HT-29 (cell line): Measurements from ENCODE around the gene AXIN1. TPM values are rescaled to one million over a fixed set of nuclear protein-coding genes. Genes with fewer than 3 reads are reported as not detected.
A peak's percentile ranks its signal among the peaks of the same experiment; 100 is the strongest.
"Not testable (repeated sequence)": the region's sequence is repeated elsewhere in the genome, so short reads cannot be mapped to it uniquely, and the experiment has no call there.

ENCODE experiments used
- DNase-seq: peaks from one replicate; pipeline ENCODE4 v3.0.0-alpha.2; 2015; ENCODE audit warnings: low spot score
- total RNA-seq: library from RNA; depleted of rRNA; stranded (reverse); fragments of >200 nt; shearing (Covaris generic); gene quantifications from 2 replicates; pipeline ENCODE4 v1.2.3, GENCODE V29; 2014

AXIN1 gene
- total RNA-seq, 1 experiment from 2014 or later, result 88.4 TPM

DNA sequence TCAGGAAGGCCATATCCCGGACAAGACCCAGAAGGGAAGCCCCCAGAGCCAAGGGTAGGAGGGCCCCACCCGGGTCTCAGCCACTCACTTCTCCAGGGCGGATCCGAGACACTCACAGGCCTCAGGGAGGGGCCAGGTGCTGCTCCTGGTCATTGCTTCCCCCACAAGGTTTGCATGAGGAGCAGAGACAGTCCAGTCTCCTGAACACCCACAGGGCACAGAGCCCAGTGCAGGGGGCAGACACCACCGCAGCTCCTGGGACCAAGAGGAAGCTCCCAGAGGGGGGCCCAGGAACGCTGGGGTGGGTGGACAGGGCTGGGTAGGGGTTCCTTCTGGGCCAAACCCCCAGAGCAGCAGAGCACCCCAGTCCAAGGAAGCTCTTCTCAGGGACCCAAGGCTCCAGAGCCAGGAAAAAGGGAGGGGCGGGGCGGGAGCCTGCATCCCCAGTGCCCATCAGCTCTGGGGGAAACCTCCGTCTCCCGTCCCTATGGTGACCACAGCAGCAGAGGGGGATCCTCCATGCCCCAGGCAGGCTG, 18.5 kb upstream of the AXIN1 start:
- no peak for DNase-seq

DNA sequence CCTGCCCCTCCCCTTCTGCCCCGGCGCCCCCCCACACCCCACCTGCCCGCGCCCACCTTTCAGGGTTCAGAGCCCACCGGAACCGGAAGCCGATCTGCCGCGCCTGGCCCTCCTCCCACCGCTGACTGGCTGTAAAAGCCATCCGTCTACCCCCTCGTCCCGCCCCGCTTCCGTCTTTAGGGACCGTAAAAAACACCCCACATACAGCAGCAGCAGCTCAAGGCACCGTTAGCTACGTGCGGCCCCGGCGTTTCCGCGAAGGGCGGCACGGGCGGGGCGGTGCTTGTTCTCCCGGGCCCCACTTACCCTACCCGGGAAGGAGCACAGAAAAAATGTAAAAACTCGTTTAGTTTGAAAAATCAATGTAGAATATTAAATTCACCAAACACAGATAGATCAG, 17.9 kb upstream of the AXIN1 start, which contains the start of gene MRPL28:
Gene MRPL28 (minus strand): TSS at position 96 of the 400 bp plus-strand sequence. CDS start 320 bp downstream, outside the sequence.
- DNase-seq, result peak; percentile 94

DNA sequence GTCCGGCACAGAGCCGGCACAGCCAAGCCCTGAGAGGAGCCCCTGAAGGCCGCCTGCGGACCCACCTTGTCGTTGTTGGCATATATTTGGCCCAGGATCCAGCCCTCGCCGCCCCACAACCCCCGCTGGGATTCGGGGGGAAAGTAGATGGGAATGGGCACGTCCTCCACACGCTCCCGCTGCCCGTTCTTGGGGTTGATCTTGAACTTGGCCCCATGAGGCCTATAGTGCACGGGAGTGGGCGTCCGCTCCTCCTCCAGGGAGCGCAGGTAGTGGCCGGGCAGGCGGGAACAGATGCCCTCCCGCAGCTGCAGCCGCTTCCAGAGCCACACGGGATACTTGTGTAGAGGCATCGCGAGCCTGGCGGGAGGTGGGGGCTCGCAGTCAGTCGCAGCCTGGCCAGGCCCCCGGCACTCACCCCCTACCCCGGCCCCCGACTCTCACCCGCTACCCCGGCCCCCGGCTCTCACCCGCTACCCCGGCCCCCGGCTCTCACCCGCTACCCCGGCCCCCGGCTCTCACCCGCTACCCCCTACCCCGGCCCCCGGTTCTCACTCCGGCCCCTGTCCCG, 17.4 kb upstream of the AXIN1 start:
- DNase-seq, result no peak

DNA sequence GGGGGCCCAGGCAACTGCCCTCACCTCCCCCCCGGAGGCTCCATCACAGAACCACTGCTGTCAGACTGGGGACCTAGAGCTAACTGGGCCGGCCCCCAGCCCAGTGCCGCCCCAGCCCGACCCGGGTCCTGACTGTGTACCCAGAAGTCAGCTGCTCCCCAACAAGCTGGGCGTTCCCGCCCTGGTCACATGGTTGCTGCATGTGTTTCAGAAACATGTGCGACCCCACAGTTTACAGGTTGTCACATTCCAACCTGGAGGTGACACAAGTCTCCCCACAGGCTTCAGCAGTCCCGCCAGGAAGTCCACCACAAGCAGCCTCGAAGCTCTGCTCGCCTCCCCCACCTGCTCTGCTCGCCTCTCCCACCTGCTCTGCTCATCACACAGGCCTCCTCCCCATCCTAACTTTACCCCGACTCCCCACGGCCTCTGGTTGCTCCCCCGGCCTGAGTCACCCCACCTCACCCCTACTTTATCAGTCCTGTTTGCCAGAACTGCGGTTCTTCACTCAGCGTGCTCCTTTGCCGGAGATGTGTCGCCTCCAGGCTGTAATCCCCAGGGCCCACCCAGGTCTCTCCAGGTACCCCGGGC, 16.8 kb upstream of the AXIN1 start:
- no peak for DNase-seq

DNA sequence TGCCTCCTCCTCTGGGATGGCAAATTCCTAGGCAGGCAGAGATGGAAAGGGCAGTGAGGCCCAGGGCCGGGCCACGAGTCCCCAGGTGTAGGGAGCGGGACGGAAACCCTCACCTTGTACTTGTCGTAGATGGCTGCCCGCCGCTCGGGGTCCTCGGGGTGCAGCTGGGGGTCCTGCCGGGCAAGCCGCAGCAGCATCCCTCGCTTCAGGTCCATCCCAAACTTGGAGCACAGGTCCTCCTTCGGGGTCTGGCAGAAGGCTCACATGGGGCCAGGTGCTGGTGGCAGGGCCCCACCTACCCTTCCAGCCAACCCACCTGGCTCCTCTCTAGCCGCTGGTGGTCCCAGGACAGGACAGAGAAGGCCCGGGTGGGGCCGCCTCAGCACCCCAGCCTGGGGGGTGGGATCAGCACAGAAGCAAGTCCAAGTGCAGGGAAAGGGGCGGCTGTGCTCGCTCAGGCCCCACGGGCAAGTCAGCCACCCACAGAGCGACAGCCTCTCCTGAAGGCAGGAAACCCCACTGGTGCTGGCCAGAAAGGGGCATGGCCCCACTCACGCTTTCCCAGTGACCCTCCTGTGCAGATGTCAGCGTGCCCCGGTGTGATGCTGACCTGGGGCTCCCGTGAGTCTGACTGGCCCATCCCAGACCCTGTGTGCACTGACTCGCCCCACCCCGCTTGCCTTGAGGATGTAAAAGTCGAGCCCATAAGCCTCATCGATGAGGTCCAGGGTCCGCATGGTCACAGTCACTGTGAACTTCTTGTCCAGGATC, 16.1 kb upstream of the AXIN1 start:
- DNase-seq, result no peak

DNA sequence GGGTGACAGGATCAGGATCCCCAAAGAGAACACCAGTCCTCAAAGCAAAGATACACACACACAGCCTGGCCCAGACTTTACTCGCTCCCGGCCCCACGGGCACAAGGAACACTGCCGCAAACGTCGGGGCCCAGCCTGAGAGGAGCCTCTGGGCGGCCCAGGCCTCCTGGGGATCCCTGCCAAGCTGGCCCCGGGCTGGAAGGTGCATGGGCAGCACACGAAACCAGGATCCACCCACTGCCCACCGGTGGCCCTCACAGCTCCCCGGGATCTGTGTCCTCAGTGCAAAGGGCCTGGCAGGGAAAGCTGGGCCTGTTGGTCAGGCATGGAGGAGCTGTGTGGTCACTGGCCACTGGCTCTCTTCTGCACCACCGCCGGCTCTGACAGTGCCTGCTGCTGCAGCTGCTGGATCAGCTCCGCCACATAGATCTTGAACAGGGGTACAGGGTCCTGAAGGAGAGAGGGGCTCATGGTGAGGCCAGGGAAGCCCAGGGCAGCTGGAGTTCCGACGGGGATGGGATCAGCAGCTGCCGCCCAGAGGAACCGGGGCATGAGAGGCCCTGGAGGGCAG, 14.9 kb upstream of the AXIN1 start:
- no peak for DNase-seq

DNA sequence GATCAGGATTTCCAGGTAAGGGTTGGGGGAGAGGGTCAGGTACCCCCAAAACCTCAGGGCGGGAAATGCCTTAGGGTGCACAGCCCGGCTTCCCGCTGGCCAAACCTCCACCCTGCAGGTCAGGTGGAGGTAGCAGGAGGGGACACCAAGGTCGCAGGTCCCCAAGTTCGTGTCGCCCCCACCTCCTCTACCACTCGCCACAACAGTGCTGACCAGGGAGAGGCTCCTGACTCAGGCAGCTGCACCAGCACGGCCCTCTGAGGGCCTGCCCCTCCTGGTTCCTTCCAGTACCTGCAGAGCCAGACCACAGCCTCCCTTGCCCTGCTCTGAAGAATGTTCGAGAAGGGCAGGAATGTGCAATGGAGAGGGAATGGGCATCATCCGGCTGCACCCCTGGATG, 14.0 kb upstream of the AXIN1 start:
- no peak for DNase-seq

DNA sequence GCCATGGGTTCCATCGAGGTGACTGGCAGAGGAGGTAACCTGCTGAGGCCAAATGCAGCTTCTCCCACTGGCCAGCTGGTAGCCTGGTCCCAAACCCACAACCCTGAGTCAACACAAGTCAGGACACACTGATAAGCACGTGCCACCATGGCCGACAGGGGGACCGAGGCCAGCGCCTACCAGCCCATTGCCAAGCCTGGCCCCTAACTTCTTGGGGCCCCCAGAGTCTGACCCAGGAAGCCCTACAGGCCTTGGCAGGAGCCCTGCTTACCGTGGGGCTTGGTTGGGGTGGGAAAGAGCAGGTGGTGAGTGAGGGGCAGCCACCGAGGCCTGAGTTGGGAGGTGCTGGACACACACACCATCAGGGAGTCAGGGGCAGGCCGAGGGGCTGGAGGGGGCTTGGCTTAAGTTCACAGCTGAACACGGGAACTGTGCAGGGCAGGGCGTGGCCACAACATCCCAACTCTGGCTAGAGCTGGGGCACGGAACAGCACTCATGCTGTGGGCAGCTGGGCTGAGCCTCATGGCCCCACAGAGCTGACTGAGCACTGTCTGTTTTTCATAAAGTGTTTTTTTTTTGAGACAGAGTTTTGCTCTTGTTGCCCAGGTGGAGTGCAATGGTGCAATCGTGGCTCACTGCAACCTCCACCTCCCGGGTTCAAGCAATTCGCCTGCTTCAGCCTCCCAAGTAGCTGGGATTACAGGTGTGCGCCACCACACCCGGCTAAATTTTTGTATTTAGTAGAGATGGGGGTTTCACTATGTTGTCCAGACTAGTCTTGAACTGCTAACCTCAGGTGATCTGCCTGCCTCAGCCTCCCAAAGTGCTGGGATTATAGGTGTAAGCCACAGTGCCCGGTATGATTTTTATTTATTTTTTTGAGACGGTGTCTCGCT, 12.3 kb upstream of the AXIN1 start:
- DNase-seq, result no peak

DNA sequence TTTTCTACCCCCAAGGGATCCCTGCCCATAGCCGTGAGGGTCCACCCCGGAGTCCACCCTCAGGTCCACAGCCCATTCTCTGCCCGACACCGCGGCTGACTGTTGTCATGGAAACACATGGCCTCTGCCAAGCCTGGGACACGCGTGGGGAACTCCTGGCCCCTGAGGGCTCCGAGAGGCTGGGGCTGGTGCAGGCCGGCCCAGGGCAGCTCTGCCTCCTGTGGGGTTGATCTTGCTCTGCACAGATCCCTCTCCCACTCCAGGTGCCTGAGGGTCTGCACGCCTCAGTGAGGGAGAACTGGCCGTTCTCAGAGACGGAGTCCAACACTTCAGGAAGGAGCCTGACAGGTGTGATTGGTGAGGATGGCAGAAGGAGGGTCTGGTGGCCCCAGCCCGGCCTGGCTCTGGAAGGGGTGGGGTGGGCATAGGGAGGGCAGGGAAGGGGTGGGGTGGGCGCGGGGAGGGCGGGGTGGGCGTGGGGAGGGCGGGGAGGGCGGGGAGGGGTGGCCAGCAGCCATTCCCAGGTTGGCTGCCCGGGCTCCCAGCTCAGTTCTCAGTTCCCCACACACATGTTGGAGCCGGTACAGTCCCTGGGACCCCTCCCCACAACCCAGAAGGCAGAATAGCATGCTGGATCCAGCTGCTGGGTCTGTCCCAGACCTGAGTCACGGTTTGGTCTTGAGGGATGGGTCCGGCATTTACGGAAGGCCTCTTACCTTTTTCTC, 11.4 kb upstream of the AXIN1 start:
- no peak for DNase-seq

DNA sequence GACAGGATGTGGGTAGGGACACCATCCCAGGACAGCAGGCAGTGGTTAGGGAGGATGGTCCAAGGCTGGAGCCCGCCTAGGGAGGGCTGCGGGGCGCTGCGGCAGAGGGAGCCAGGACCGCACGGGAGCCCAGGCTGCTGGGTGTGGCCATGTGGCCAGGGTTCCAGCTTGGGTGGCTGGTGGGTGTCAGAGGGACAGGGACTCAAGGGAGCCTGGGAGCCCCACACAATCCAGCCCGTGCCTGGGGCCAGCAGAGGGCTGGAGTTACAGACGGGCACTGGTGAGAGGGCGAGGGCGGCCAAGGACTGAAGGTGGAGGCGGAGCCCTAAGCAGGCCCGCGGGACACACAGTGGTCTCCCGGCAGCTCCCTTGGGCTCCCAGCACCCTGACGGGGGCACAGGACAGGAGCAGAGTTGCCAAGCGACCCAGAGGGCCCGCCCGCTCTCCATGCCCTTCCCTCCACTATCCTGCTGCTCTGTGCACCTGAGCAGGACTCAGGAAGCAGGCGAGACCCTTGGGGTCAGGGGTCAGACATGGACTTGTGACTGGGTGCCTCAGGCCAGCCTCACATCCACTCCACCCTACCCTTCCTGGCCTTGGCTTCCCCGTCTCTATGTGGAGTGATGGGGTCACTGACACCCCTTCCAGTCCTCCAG, 10.7 kb upstream of the AXIN1 start:
- DNase-seq, result no peak

DNA sequence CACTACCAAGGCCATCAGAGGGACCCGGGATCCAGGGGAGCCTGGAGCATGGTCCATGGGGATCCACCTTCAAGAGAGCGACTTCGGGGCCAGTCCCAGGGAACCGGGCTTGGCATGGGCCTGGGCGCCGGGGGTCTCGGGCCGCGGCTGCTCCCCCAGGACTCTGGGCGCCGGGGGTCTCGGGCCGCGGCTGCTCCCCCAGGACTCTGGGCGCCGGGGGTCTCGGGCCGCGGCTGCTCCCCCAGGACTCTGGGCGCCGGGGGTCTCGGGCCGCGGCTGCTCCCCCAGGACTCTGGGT, 10.1 kb upstream of the AXIN1 start:
- not testable (repeated sequence) for DNase-seq

DNA sequence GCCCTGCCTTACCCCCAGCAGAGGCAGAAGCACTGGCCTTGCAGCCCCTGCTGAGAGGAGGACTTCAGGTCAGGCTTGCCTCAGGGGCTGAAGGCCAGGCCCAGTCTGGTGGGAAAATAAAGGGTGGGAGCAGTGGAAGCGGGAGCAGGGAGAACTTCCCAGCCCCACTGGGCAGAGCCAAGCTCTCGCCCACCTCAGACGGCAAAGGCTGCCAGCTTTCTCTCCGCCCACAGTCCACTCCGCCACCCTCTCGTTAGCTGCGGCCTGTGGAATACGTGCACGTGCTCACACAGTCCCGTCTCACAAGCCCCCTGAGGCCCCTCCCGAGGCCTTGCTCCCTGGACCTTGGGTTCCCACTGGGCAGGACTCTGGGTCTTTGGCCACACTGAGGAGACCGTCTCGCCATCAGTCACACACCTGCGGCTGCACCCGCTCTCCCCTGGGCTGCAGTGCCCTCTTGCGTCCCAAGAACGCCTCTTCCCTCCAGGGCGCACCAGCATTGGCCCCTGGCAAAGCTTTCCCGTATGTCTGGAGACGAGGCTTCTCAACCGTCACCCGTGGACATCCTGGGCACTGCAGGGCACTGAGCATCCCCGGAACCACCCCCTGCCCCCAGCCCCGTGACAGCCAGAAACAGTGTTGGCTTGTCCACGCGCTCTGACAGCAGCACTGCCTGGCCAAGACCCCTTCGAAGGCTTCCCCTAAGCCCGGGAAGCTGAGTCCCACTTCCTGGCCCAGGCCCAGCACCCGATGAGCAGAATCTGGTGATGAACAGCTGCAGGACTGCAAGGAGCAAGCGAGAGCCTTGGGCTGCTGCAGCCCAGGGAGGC, 9.6 kb upstream of the AXIN1 start:
- peak; percentile 93 for DNase-seq

DNA sequence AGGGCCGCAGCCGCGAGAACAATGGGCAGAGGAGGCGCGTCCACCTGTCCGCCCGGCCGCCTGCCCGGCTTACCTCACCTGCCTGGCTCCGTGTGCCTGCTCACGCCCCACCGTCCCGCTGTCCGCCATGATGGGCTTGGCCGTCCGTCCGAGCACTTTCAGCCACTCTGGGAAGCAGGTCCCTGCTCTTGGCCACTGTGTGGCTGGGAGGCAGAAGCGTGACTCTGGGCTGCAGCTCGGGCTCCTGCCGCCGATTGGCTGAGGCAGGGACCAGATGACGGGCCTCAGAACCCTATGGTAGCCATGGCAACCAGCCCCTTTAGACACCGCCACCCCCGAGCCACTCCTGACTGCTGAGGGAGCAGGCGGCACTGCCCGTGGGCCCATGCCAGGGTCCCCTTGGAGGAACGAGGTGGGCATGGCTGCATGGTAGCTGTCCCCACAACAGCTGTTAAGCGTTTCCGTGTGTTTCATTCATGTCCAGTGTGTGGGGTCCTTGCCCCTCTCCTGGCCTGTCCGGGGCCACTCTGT, 8.9 kb upstream of the AXIN1 start:
- DNase-seq, result no peak

DNA sequence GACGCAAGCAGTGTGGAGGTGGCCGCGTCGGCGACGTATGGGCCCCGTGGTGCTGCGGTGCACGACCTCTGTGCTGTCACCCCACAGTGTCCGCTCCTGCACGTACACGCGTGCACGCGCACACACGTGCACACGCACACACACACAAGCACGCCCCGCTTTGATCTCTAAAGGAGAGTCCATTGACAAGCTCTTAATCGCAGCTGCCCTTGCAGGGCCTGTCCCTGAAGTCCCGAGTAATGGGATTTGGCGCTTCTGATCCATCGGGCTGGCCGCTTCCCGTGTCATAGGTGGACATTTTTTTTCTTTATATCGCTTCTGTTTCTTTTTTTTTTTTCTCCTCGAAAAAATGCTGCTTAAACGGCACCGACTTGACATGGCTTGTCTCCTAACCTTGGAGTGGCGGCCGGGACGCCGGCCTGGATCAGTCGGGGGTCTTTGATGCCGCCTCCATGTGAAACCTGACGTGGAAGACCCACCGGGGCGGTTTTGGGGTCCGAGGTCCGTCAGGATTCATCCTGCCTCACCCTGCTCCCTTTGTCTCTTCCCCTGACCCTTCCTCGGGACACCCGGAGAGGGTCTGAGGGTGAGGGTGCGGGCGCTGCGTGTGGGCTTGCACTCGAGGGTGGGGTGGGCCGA, 8.3 kb upstream of the AXIN1 start:
- no peak for DNase-seq

DNA sequence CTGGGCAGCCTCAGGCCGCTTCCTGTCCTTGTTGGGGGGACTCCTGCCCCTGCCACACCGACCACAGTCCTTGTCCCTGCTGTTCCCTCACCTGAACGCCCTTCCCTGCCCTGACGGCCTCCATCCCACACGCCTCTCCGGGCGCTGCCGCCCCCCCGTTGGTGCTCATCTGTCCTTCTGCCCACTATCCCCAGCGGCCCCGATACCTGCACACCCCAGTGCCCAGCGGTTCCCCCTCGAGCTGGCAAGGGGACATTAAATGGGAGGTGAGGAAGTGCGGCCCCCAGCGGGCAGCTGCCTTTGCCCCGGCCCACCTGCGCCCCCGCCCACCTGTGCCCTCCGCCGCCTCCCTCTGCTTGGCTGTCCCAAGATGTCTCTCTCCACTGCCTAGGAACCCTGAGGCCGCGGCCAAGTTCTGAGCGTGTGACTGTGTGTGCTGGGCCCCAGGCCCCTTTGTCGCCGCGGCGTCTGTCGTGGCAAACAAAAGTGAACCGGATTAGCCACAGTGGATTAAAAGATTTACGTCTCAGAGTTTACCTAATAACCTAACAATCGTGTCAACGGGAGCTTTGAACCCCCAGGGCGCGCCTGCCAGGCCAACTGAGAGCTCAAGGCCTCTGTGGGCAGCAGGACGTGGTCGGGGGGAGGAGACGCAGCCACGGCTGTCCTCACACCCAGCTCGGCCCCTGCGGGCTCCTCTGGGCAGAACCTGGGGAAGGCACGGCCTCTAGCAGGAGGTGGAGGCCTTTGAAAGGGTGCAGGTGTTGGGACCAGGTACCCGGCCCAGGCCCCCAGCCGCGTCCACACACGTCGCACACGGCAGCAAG, 7.6 kb upstream of the AXIN1 start:
- no peak for DNase-seq

DNA sequence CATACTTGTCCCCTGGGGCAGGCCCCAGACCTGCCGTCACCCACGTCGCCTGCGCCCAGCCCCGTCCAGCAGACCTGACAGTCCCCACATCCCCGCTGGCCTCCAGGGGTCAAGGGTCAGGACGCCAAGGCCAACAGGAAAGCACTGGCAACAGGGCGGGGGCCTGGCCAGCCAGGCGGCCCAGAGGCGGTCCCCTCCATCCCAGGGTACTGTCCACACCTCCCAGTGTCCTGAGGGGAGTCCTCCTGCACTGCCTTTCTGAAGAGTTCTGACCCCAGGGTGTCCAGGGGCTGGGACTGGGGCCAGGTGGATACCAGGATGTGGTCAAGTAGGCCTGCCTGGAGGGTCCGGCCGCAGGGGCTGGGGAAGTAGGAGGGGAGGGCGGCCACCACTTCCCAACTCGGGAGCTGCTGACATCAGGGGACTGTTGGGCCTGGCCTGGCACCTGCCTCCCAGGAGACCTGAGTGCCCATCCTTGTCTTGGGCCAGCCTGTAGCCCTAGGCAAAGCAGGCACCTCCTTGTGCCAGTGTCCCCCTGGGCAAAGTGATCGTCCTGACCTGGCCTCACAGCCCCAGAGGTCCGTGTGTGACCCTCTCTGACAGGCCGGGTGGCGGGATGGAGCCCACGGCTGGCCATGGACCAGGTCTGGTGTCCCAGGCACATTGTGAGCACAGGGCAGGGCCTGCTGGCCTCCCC, 6.7 kb upstream of the AXIN1 start:
- no peak for DNase-seq

DNA sequence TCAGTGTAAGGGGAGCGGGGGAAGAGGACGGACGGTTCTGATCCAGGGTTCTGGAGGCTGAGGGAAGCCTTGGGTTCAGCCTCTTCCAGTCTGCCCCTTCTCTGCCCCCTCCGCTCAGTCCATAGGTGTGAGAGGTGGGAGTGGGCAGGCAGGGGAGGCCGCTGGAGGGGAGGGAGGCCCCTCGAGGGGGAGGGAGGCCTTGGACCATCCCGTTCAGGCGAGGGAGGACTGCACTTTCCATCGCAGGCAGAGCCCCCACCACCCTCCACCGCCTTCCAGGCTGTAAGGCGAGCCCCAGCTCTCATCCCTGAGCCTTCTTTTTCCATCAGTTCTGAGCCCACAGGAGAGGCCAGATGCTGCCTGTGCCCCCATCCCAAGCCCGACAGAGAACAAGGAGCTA, 4.2 kb upstream of the AXIN1 start:
- DNase-seq, result no peak
